ENCODE measurements around the gene C11orf42. TPM values are rescaled to one million over a fixed set of nuclear protein-coding genes. Genes with fewer than 3 reads are reported as not detected.

Gene C11orf42
- total RNA-seq, 2 donors from 2014 or later = 2.4 TPM; not detected in 1

GRCh38 chr11:6233984-6234386 lies 28.6 kb downstream of the C11orf42 start:
- Histone ChIP-seq H3K9me3 (no peaks in the 10 kb centered on the region), H3K36me3 (no peaks in the 10 kb centered on the region), H3K4me3 (peak overlapping the region; percentile 63 to 70), H3K4me1 (replicated peaks) (no peaks in the 10 kb centered on the region), H3K27me3 (replicated peaks; ENCODE audit: insufficient read depth) (no peaks in the 10 kb centered on the region), H3K27ac (peak overlapping the region; percentile 78 to 85)
- under 1% methylated on average over 10 of the region's 10 CpGs for WGBS
- DNase-seq (ENCODE audit: low spot score) = no peak
- intact Hi-C loops (cut with DNase I) = loop anchor here (2.0 kb wide), 1 partner anchor 85 kb away; no protein-coding TSS in a partner anchor
- TF ChIP-seq POLR2AphosphoS5 (IDR thresholded peaks at IDR 0.05) (no peak), POLR2A (IDR thresholded peaks at IDR 0.05) (no peak)
- TF ChIP-seq, protein P1, sequence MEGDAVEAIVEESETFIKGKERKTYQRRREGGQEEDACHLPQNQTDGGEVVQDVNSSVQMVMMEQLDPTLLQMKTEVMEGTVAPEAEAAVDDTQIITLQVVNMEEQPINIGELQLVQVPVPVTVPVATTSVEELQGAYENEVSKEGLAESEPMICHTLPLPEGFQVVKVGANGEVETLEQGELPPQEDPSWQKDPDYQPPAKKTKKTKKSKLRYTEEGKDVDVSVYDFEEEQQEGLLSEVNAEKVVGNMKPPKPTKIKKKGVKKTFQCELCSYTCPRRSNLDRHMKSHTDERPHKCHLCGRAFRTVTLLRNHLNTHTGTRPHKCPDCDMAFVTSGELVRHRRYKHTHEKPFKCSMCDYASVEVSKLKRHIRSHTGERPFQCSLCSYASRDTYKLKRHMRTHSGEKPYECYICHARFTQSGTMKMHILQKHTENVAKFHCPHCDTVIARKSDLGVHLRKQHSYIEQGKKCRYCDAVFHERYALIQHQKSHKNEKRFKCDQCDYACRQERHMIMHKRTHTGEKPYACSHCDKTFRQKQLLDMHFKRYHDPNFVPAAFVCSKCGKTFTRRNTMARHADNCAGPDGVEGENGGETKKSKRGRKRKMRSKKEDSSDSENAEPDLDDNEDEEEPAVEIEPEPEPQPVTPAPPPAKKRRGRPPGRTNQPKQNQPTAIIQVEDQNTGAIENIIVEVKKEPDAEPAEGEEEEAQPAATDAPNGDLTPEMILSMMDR (IDR thresholded peaks at IDR 0.05) = no peak

GRCh38 chr11:6234387-6235107 lies 29.2 kb downstream of the C11orf42 start, which contains the start of gene FHIP1B:
FHIP1B (minus strand) TSS chr11:6234636; CDS start chr11:6224516, 10,120 bp downstream.
- intact Hi-C loops (cut with DNase I) = loop anchor here (2.0 kb wide), 1 partner anchor 84 kb away; no protein-coding TSS in a partner anchor
- peak; percentile 96 for TF ChIP-seq POLR2AphosphoS5 (IDR thresholded peaks at IDR 0.05)
- TF ChIP-seq POLR2A (IDR thresholded peaks at IDR 0.05) = peak; percentile 81
- TF ChIP-seq, protein P1 (IDR thresholded peaks at IDR 0.05) = peak in 2 of 4 experiments; percentile 19
- peak; percentile 100 for DNase-seq (ENCODE audit: low spot score)
- H3K27ac ChIP-seq = peak within 1 kb of the TSS; percentile 78 to 85
- H3K4me3 ChIP-seq = peak within 1 kb of the TSS; percentile 63 to 70
- H3K36me3 ChIP-seq = no peaks in the 10 kb centered on the region
- H3K4me1 ChIP-seq (replicated peaks) = no peaks in the 10 kb centered on the region
- H3K9me3 ChIP-seq = no peaks in the 10 kb centered on the region
- H3K27me3 ChIP-seq (replicated peaks; ENCODE audit: insufficient read depth) = no peaks in the 10 kb centered on the region
- under 1% methylated on average over 62 of the region's 62 CpGs for whole genome bisulfite sequencing

GRCh38 chr11:6237266-6237665 lies 31.9 kb downstream of the C11orf42 start:
- Histone ChIP-seq H3K9me3 (no peaks in the 10 kb centered on the region), H3K27ac (no peak overlapping the region), H3K4me3 (no peak overlapping the region), H3K27me3 (replicated peaks; ENCODE audit: insufficient read depth) (no peaks in the 10 kb centered on the region), H3K4me1 (replicated peaks) (no peaks in the 10 kb centered on the region), H3K36me3 (no peaks in the 10 kb centered on the region)
- WGBS = 78% methylated on average over 4 of the region's 4 CpGs
- no peak for DNase-seq (ENCODE audit: low spot score)
- intact Hi-C loops (cut with DNase I) = no loop called here
- TF ChIP-seq POLR2AphosphoS5 (IDR thresholded peaks at IDR 0.05) = no peak
- TF ChIP-seq, protein P1 (IDR thresholded peaks at IDR 0.05) = no peak
- no peak for TF ChIP-seq POLR2A (IDR thresholded peaks at IDR 0.05)

DNA sequence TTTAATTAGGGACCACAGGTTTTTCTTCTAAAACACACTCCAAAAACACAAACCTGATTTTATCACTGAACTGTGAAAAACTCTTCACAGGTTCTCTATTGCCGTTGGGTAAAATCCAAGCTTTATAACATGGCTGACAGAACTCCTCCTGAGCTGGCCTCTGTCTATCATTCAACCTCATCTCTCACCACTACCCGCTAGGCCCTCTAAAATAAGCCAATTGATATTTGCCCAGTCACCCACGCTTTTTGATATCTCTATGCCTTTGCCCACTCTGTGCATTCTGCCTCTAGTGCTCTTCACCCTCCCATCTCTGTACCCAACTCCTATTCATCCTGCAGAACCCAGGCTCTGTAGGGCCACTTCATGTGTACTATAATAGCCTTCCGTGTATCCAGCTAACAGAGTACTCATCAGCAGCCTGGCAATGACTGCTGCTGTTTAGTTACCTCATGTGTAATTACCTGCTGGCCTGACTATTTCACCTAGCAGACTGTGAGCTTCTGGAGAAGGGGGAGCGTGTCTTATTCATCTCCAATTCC lies 32.5 kb downstream of the C11orf42 start:
- no peak for TF ChIP-seq POLR2A (IDR thresholded peaks at IDR 0.05)
- no peak for TF ChIP-seq POLR2AphosphoS5 (IDR thresholded peaks at IDR 0.05)
- TF ChIP-seq, protein P1 (IDR thresholded peaks at IDR 0.05) = no peak
- WGBS = 86% methylated on average over 5 of the region's 5 CpGs
- Histone ChIP-seq H3K9me3 (no peaks in the 10 kb centered on the region), H3K27ac (no peak overlapping the region), H3K27me3 (replicated peaks; ENCODE audit: insufficient read depth) (no peaks in the 10 kb centered on the region), H3K4me3 (no peak overlapping the region), H3K36me3 (no peaks in the 10 kb centered on the region), H3K4me1 (replicated peaks) (no peaks in the 10 kb centered on the region)
- intact Hi-C loops (cut with DNase I) = no loop called here
- no peak for DNase-seq (ENCODE audit: low spot score)

All from prostate gland (tissue), 2 donors.